ENCODE results near the gene DGKD. TPM values are rescaled to one million over a fixed set of nuclear protein-coding genes. Genes with fewer than 3 reads are reported as not detected.

DGKD gene
- total RNA-seq, 2 experiments from 2014 or later, result 92.1 to 94.2 TPM

DNA sequence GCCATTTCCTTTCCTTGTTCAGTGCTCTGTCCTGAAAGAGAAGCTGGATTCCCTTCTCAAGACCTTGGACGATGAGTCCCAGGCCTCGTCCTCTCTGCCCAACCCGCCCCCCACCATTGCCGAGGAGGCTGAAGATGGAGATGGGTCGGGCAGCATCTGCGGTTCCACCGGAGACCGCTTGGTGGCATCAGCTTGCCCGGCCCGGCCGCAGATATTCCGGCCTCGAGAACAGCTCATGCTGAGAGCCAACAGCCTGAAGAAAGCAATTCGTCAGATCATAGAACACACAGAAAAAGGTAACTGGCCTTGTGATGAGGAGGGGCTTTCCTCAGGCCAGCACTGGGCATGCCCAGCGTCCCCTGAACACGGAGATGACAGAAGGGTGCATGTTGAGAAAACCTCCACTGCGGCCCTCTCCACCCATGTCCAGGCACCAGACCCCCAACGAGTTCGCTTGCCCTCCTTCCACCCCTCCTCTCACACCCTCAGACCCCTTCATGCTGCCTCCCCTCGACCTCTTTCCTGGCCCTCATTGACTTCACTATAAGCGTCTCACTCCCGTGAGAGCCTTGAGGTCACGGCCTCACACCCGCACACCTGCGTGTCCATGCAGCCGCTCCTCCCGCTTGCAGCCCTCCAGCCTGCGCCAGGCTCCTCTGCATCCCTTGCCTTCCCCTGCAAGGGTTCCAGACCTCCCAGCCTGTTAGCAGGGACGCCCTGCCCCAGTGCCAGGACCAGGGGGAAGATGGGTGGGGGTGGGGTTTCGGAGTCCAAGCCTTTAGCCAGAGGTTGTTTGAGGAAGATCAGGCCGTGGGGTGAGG lies 95.0 kb downstream of the DGKD start:
- CTCF ChIA-PET, result interaction anchor here (1.0 to 9.9 kb wide), 4 partner anchors 27 to 45 kb away, joined by 3 to 308 read pairs (median 6); no protein-coding TSS in a partner anchor
- no peak for DNase-seq

GRCh38 chr2:233449921-233450863 lies 95.9 kb downstream of the DGKD start:
- ATAC-seq, result no peak
- no peaks in the 10 kb centered on the region for H3K9me3 Mint-ChIP-seq (ENCODE audit: insufficient read depth)
- DNase-seq, result no peak
- POLR2A ChIA-PET, result no interaction called here
- H3K4me1 Mint-ChIP-seq (ENCODE audit: low read depth), result peaks cover 3% of the 10 kb centered on the region
- CTCF ChIA-PET, result no interaction called here
- H3K4me3 Mint-ChIP-seq, result no peak overlapping the region
- H3K27ac Mint-ChIP-seq, result no peak overlapping the region
- H3K36me3 Mint-ChIP-seq (ENCODE audit: low read depth), result peaks cover 50% of the 10 kb centered on the region
- no peaks in the 10 kb centered on the region for H3K27me3 Mint-ChIP-seq (ENCODE audit: low read depth)

More for the DNA sequence above, 95.0 kb downstream of the DGKD start:
- H3K9me3 Mint-ChIP-seq (ENCODE audit: insufficient read depth), result no peaks in the 10 kb centered on the region
- peaks cover 3% of the 10 kb centered on the region for H3K4me1 Mint-ChIP-seq (ENCODE audit: low read depth)
- H3K27me3 Mint-ChIP-seq (ENCODE audit: low read depth), result no peaks in the 10 kb centered on the region
- H3K4me3 Mint-ChIP-seq, result no peak overlapping the region
- no peak for ATAC-seq
- POLR2A ChIA-PET, result no interaction called here
- H3K27ac Mint-ChIP-seq, result no peak overlapping the region
- peaks cover 54% of the 10 kb centered on the region for H3K36me3 Mint-ChIP-seq (ENCODE audit: low read depth)

GRCh38 chr2:233450864-233451575 lies 96.7 kb downstream of the DGKD start:
- DNase-seq (no peak), ATAC-seq (no peak)
- Mint-ChIP-seq H3K36me3 (ENCODE audit: low read depth) (peaks cover 53% of the 10 kb centered on the region), H3K4me1 (ENCODE audit: low read depth) (peaks cover 4% of the 10 kb centered on the region), H3K27ac (no peak overlapping the region), H3K4me3 (no peak overlapping the region), H3K9me3 (ENCODE audit: insufficient read depth) (no peaks in the 10 kb centered on the region), H3K27me3 (ENCODE audit: low read depth) (no peaks in the 10 kb centered on the region)
- CTCF ChIA-PET, result no interaction called here
- POLR2A ChIA-PET, result no interaction called here

DNA sequence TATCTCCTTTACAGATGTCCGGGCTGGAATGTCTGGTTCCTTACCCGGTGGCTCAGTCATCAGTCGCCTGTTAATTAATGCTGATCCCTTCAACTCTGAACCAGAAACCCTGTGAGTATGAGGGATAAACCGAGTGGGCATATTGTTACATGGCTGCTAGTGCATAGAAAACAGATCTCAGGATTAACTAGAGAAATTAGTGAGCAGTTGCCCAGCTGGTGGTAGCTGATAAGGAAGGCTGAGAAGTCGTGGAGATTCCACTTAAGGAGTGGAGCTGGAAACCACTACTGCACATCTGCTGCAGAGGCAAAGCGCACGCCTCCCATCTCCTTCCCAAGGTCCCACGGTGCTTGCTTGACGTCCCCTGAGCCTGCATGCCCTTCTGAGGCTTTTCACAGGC lies 97.7 kb downstream of the DGKD start:
- POLR2A ChIA-PET, result no interaction called here
- H3K36me3 Mint-ChIP-seq (ENCODE audit: low read depth), result peaks cover 54% of the 10 kb centered on the region
- ATAC-seq (no peak), DNase-seq (no peak)
- peaks cover 9% of the 10 kb centered on the region for H3K4me1 Mint-ChIP-seq (ENCODE audit: low read depth)
- no peaks in the 10 kb centered on the region for H3K9me3 Mint-ChIP-seq (ENCODE audit: insufficient read depth)
- CTCF ChIA-PET, result no interaction called here
- no peak overlapping the region for H3K4me3 Mint-ChIP-seq
- no peaks in the 10 kb centered on the region for H3K27me3 Mint-ChIP-seq (ENCODE audit: low read depth)
- no peak overlapping the region for H3K27ac Mint-ChIP-seq

DNA sequence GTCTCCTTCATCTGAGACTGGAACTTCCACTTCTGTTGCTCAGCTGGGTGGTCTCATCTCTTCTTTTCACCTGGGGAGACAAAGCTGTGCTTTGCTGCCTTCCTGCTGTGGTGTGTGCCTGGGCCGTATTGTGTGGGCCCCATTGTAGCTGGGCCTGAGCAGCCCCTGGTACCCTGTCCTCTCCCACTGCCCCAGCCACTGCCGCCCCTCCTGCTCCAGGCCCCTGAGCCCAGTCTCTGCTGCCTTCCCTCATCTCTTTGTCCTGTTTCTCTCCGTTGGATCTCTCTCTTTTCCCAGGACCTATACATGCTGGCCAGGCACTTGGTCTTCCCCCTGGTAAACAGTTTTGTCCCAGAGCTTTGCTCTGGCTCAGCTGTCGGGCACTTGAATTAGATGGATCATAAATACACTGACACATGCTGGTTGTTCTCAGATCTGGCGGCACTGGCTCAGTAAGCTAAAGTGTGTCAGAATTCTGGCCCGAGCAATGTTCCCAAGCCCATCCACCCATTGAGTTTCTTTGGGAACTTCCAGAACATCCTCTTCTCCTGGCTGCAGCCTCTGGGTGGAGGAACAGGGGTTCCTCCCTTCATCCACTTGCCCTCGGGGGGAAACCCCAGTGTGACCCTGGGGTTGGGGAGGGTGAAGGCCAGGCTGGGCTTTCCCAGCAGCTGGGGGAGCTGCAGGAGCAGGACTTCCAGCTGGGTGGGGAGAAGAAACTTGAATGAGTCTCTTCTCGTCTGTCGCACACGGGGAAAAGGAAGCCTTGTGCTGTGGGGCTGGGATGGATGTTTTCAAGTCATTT lies 99.0 kb downstream of the DGKD start:
- peaks cover 9% of the 10 kb centered on the region for H3K4me1 Mint-ChIP-seq (ENCODE audit: low read depth)
- no peaks in the 10 kb centered on the region for H3K9me3 Mint-ChIP-seq (ENCODE audit: insufficient read depth)
- H3K4me3 Mint-ChIP-seq, result no peak overlapping the region
- DNase-seq (no peak), ATAC-seq (no peak)
- H3K36me3 Mint-ChIP-seq (ENCODE audit: low read depth), result peaks cover 61% of the 10 kb centered on the region
- POLR2A ChIA-PET, result interaction anchor here (0.8 kb wide), 1 partner anchor 34 kb away, joined by 3 read pairs; no protein-coding TSS in a partner anchor
- no peaks in the 10 kb centered on the region for H3K27me3 Mint-ChIP-seq (ENCODE audit: low read depth)
- CTCF ChIA-PET, result interaction anchor here (0.8 kb wide), 1 partner anchor 54 kb away, joined by 3 read pairs; no protein-coding TSS in a partner anchor
- H3K27ac Mint-ChIP-seq, result no peak overlapping the region

GRCh38 chr2:233453916-233454315 lies 99.6 kb downstream of the DGKD start:
- no peaks in the 10 kb centered on the region for H3K9me3 Mint-ChIP-seq (ENCODE audit: insufficient read depth)
- POLR2A ChIA-PET, result no interaction called here
- no peak for DNase-seq
- H3K4me1 Mint-ChIP-seq (ENCODE audit: low read depth), result peaks cover 9% of the 10 kb centered on the region
- no peak overlapping the region for H3K27ac Mint-ChIP-seq
- no peak for ATAC-seq
- H3K4me3 Mint-ChIP-seq, result no peak overlapping the region
- CTCF ChIA-PET, result interaction anchor here (0.8 kb wide), 1 partner anchor 55 kb away, joined by 3 read pairs; no protein-coding TSS in a partner anchor
- peaks cover 60% of the 10 kb centered on the region for H3K36me3 Mint-ChIP-seq (ENCODE audit: low read depth)
- no peaks in the 10 kb centered on the region for H3K27me3 Mint-ChIP-seq (ENCODE audit: low read depth)

DNA sequence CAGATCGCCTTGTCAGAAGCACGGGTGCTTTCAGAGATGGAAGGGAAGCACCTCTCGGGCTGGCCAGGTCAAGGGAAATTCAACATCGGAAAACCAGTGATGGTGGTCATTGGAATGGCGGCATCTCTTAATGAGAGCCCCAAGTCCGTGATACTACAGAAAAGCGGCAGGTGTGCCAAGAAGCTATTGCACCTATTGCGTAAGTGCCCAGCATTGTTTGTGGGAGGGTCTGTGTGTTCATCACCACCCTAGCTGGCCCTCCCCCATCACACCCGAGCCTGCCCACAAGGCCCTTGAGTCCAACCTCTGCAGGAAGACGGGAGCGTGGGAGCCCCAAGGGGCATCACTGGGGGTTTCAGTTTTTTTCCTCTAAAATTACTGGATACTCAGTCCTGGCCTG lies 100.7 kb downstream of the DGKD start:
- POLR2A ChIA-PET, result interaction anchor here (0.9 kb wide), 1 partner anchor 187 kb away, joined by 3 read pairs; no protein-coding TSS in a partner anchor
- CTCF ChIA-PET, result interaction anchor here (1.7 kb wide), 1 partner anchor 123 kb away, joined by 3 read pairs; no protein-coding TSS in a partner anchor
- DNase-seq (no peak), ATAC-seq (no peak)
- Mint-ChIP-seq H3K27ac (no peak overlapping the region), H3K4me1 (ENCODE audit: low read depth) (peaks cover 9% of the 10 kb centered on the region), H3K9me3 (ENCODE audit: insufficient read depth) (no peaks in the 10 kb centered on the region), H3K36me3 (ENCODE audit: low read depth) (peaks cover 61% of the 10 kb centered on the region), H3K4me3 (no peak overlapping the region), H3K27me3 (ENCODE audit: low read depth) (no peaks in the 10 kb centered on the region)

DNA sequence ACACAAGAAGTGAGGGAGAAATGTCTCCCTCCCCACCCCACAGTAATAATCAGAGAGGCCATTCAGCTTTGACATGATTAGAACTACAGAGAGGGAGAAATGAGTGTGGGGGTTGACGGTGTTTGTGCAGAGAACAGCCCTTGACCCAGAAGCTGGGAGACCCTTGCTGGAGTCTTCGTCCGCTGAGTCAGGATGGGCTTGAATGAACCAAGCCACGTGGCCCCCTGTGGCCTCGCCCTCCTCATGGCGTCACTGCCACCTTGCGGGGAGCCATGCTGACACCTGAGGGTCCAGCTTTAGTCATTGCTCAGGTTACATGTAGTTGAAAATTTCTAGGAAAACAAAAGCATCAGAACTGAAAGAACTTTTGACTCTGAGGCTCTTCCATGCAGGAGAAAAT lies 101.2 kb downstream of the DGKD start:
- Mint-ChIP-seq H3K36me3 (ENCODE audit: low read depth) (peaks cover 60% of the 10 kb centered on the region), H3K4me3 (no peak overlapping the region), H3K4me1 (ENCODE audit: low read depth) (peaks cover 9% of the 10 kb centered on the region), H3K27me3 (ENCODE audit: low read depth) (no peaks in the 10 kb centered on the region), H3K27ac (peak overlapping the region; percentile 15), H3K9me3 (ENCODE audit: insufficient read depth) (no peaks in the 10 kb centered on the region)
- ChIA-PET POLR2A (interaction anchor here (0.9 kb wide), 1 partner anchor 188 kb away, joined by 3 read pairs; no protein-coding TSS in a partner anchor), CTCF (interaction anchor here (1.7 kb wide), 1 partner anchor 123 kb away, joined by 3 read pairs; no protein-coding TSS in a partner anchor)
- ATAC-seq (no peak), DNase-seq (no peak)

DNA sequence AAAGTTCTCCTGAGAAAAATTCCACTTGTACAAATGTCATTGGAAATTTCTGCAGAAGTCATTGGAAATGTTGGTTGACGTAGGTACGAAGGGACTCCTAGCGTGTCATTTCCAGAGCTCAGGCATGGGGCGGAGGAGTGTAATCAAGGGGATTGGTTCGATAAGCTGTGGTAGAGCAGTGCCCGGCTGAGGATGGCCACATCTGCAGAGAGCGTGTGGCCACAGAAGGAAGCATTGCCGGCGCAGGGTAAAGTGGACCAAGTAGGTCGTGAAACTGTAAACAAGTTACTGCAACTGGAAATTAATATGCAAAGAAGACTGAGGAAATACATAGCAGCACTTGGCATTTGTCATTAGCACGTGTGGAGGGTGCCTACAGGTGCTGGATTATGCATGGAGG lies 101.8 kb downstream of the DGKD start:
- Mint-ChIP-seq H3K9me3 (ENCODE audit: insufficient read depth) (no peaks in the 10 kb centered on the region), H3K4me1 (ENCODE audit: low read depth) (peaks cover 9% of the 10 kb centered on the region), H3K27me3 (ENCODE audit: low read depth) (no peaks in the 10 kb centered on the region), H3K4me3 (no peak overlapping the region), H3K27ac (no peak overlapping the region), H3K36me3 (ENCODE audit: low read depth) (peaks cover 57% of the 10 kb centered on the region)
- POLR2A ChIA-PET, result interaction anchor here (0.9 kb wide), 1 partner anchor 188 kb away, joined by 3 read pairs; no protein-coding TSS in a partner anchor
- CTCF ChIA-PET, result interaction anchor here (1.7 kb wide), 1 partner anchor 124 kb away, joined by 3 read pairs; no protein-coding TSS in a partner anchor
- DNase-seq (no peak), ATAC-seq (no peak)

GRCh38 chr2:233456934-233457333 lies 102.6 kb downstream of the DGKD start:
- Mint-ChIP-seq H3K36me3 (ENCODE audit: low read depth) (peaks cover 61% of the 10 kb centered on the region), H3K4me1 (ENCODE audit: low read depth) (peaks cover 9% of the 10 kb centered on the region), H3K27ac (peak overlapping the region; percentile 66), H3K4me3 (no peak overlapping the region), H3K27me3 (ENCODE audit: low read depth) (no peaks in the 10 kb centered on the region), H3K9me3 (ENCODE audit: insufficient read depth) (no peaks in the 10 kb centered on the region)
- no peak for DNase-seq
- CTCF ChIA-PET, result no interaction called here
- ATAC-seq, result no peak
- POLR2A ChIA-PET, result no interaction called here
